Neuronal stem cell (in vitro differentiated cells): ENCODE results near the gene CD72.
"Not testable (repeated sequence)": the region's sequence is repeated elsewhere in the genome, so short reads cannot be mapped to it uniquely, and the experiment has no call there.

ENCODE experiments used
- DNase-seq: peaks from one replicate; pipeline ENCODE4 v3.0.0-alpha.2; 2013; ENCODE audit warnings: low spot score
- H2AFZ ChIP-seq: one replicate; pipeline ENCODE4 v1.6.1; 2013; ENCODE audit warnings: mild to moderate bottlenecking, low read length, inconsistent platforms
- H2AK5ac ChIP-seq: 2 replicates; pipeline ENCODE4 v1.6.1; 2013; ENCODE audit warnings: low read depth, mild to moderate bottlenecking, inconsistent platforms, low read length, moderate library complexity, mixed read lengths
- H2BK120ac ChIP-seq: 2 replicates; pipeline ENCODE4 v1.6.1; 2013; ENCODE audit warnings: low read depth, mild to moderate bottlenecking, inconsistent platforms, low read length, moderate library complexity, mixed read lengths
- H2BK12ac ChIP-seq: one replicate; pipeline ENCODE4 v1.6.1; 2013; ENCODE audit warnings: low read length, inconsistent platforms
- H2BK15ac ChIP-seq: 2 replicates; pipeline ENCODE4 v1.6.1; 2013; ENCODE audit warnings: mild to moderate bottlenecking, low read length, inconsistent platforms, mixed read lengths
- H2BK5ac ChIP-seq: one replicate; pipeline ENCODE4 v1.6.1; 2013; ENCODE audit warnings: inconsistent platforms, mild to moderate bottlenecking, low read length, moderate library complexity
- H3K14ac ChIP-seq: one replicate; pipeline ENCODE4 v1.6.1; 2013; ENCODE audit warnings: low read length, inconsistent platforms
- H3K18ac ChIP-seq: 2 replicates; pipeline ENCODE4 v1.6.1; 2013; ENCODE audit warnings: low read length, inconsistent platforms
- H3K23ac ChIP-seq: 2 replicates; pipeline ENCODE4 v1.6.1; 2013; ENCODE audit warnings: low read depth, mild to moderate bottlenecking, mixed read lengths, low read length, inconsistent platforms; ENCODE audit not compliant: poor library complexity
- H3K27ac ChIP-seq: replicated peaks from 3 replicates; pipeline ENCODE4 v1.5.1; 2013; ENCODE audit warnings: low read length, inconsistent platforms
- H3K27me3 ChIP-seq, 3 experiments: 2 replicates each; pipeline ENCODE4 v1.6.1; 2013; ENCODE audit warnings: low read length in 3 of 3, mild to moderate bottlenecking in 2 of 3, inconsistent platforms in 1 of 3, low read depth in 1 of 3, mixed read lengths in 1 of 3, moderate library complexity in 1 of 3; ENCODE audit not compliant: control insufficient read depth in 3 of 3, insufficient read depth in 3 of 3
- H3K36me3 ChIP-seq, 2 donors: replicated peaks in 1 of 2; 2 replicates each; pipeline ENCODE4 v1.6.1; 2013; ENCODE audit warnings: low read length in 2 of 2; ENCODE audit not compliant: control insufficient read depth in 2 of 2, insufficient read depth in 2 of 2
- H3K4ac ChIP-seq: 2 replicates; pipeline ENCODE4 v1.6.1; 2013; ENCODE audit warnings: inconsistent platforms, mild to moderate bottlenecking, low read length, moderate library complexity
- H3K4me1 ChIP-seq, 2 donors: 1 replicate in 1 of 2; 2 replicates in 1 of 2; pipeline ENCODE4 v1.6.1; 2013; ENCODE audit warnings: low read length in 2 of 2, low read depth in 1 of 2; ENCODE audit not compliant: control insufficient read depth in 2 of 2, insufficient read depth in 1 of 2
- H3K4me2 ChIP-seq: one replicate; pipeline ENCODE4 v1.6.1; 2013; ENCODE audit warnings: mild to moderate bottlenecking, low read length, inconsistent platforms; ENCODE audit not compliant: insufficient read depth, poor library complexity, severe bottlenecking
- H3K4me3 ChIP-seq, 2 donors: 2 replicates each; pipeline ENCODE4 v1.5.1; 2013; ENCODE audit warnings: low read length in 2 of 2, mild to moderate bottlenecking in 2 of 2, inconsistent platforms in 1 of 2, moderate library complexity in 1 of 2
- H3K79me1 ChIP-seq: one replicate; pipeline ENCODE4 v1.6.1; 2013; ENCODE audit warnings: low read depth, mild to moderate bottlenecking, inconsistent platforms, low read length, moderate library complexity
- H3K9ac ChIP-seq: one replicate; pipeline ENCODE4 v1.6.1; 2013; ENCODE audit warnings: mild to moderate bottlenecking, low read depth, low read length, inconsistent platforms; ENCODE audit not compliant: poor library complexity
- H3K9me3 ChIP-seq, 2 donors: replicated peaks in 1 of 2; 2 replicates each; pipeline versions ENCODE3 to v1.6.1; 2013; ENCODE audit warnings: low read length in 2 of 2, mild to moderate bottlenecking in 2 of 2, inconsistent platforms in 1 of 2, low read depth in 1 of 2, mixed read lengths in 1 of 2, moderate library complexity in 1 of 2; ENCODE audit not compliant: control insufficient read depth in 2 of 2, insufficient read depth in 1 of 2
- H4K8ac ChIP-seq: one replicate; pipeline ENCODE4 v1.6.1; 2013; ENCODE audit warnings: low read depth, mild to moderate bottlenecking, inconsistent platforms, low read length, moderate library complexity
- H4K91ac ChIP-seq: one replicate; pipeline ENCODE4 v1.6.1; 2013; ENCODE audit warnings: low read length, low read depth, mild to moderate bottlenecking, inconsistent platforms; ENCODE audit not compliant: poor library complexity
- whole genome bisulfite sequencing, 2 donors: extraction: QIAGEN DNeasy Blood & Tissue Kit; methylation state at CpG; one replicate each; pipeline ENCODE4 v1.1.7; 2013; ENCODE audit warnings: missing lambda C conversion rate in 2 of 2, mixed read lengths in 1 of 2; ENCODE audit not compliant: insufficient read length in 2 of 2, insufficient replicate concordance in 1 of 2; ENCODE audit errors: extremely low coverage in 2 of 2; 5-methylcytosine and 5-hydroxymethylcytosine counted together

The CD72 gene

GRCh38 chr9:35643046-35643445 lies 24.8 kb upstream of the CD72 start:
- no peak overlapping the region for H3K18ac ChIP-seq
- H3K4me3 ChIP-seq: no peak overlapping the region
- no CpG with 5 or more reads among the region's 12 CpGs for WGBS, 2 donors
- no peak for DNase-seq
- no peak overlapping the region for H3K23ac ChIP-seq
- H3K36me3 ChIP-seq: no peaks in the 10 kb centered on the region
- H4K91ac ChIP-seq: no peak overlapping the region
- H3K27me3 ChIP-seq: no peaks in the 10 kb centered on the region
- H2BK120ac ChIP-seq: no peak overlapping the region
- H3K79me1 ChIP-seq: no peaks in the 10 kb centered on the region
- H3K14ac ChIP-seq: no peak overlapping the region
- no peak overlapping the region for H4K8ac ChIP-seq
- no peak overlapping the region for H2AFZ ChIP-seq
- H3K4me2 ChIP-seq: no peak overlapping the region
- H3K9ac ChIP-seq: no peak overlapping the region
- H2BK5ac ChIP-seq: no peak overlapping the region
- H3K9me3 ChIP-seq: no peaks in the 10 kb centered on the region
- H2AK5ac ChIP-seq: no peak overlapping the region
- no peak overlapping the region for H3K27ac ChIP-seq
- no peak overlapping the region for H2BK15ac ChIP-seq
- H2BK12ac ChIP-seq: no peak overlapping the region
- peaks cover 0 to 2% of the 10 kb centered on the region in 2 donors for H3K4me1 ChIP-seq
- no peak overlapping the region for H3K4ac ChIP-seq

- no CpG with 5 or more reads among the region's 3 CpGs for WGBS, 2 donors
- not testable (repeated sequence) for H3K14ac ChIP-seq, H3K79me1 ChIP-seq
Observed at GRCh38 chr9:35641478-35641877, 23.3 kb upstream of the CD72 start.

GRCh38 chr9:35640431-35640830 lies 22.2 kb upstream of the CD72 start:
- H2AFZ ChIP-seq, H2AK5ac ChIP-seq, H3K27ac ChIP-seq, H3K23ac ChIP-seq, H3K4me3 ChIP-seq, H3K9me3 ChIP-seq, H3K4ac ChIP-seq, H3K14ac ChIP-seq, H2BK15ac ChIP-seq, H3K79me1 ChIP-seq, H4K91ac ChIP-seq, H3K27me3 ChIP-seq, H2BK5ac ChIP-seq, H3K4me2 ChIP-seq, H3K18ac ChIP-seq, H3K36me3 ChIP-seq, H3K9ac ChIP-seq, H3K4me1 ChIP-seq, DNase-seq, H4K8ac ChIP-seq, H2BK12ac ChIP-seq, H2BK120ac ChIP-seq: not testable (repeated sequence)
- WGBS, 2 donors: no CpG with 5 or more reads among the region's 15 CpGs

More at GRCh38 chr9:35641478-35641877, 23.3 kb upstream of the CD72 start:
- not testable (repeated sequence) for H3K23ac ChIP-seq, H2AK5ac ChIP-seq, DNase-seq, H2BK120ac ChIP-seq, H3K4me2 ChIP-seq, H3K36me3 ChIP-seq, H3K27ac ChIP-seq, H3K27me3 ChIP-seq, H3K4me1 ChIP-seq, H4K91ac ChIP-seq, H2BK15ac ChIP-seq, H3K4ac ChIP-seq, H2BK5ac ChIP-seq, H2AFZ ChIP-seq, H3K18ac ChIP-seq, H3K9me3 ChIP-seq, H2BK12ac ChIP-seq, H3K9ac ChIP-seq, H4K8ac ChIP-seq, H3K4me3 ChIP-seq

GRCh38 chr9:35639631-35640030 lies 21.4 kb upstream of the CD72 start:
- Histone ChIP-seq H3K14ac (no peak overlapping the region), H2AFZ (no peak overlapping the region), H4K8ac (no peak overlapping the region), H3K9me3 (no peaks in the 10 kb centered on the region), H2BK120ac (no peak overlapping the region), H3K36me3 (no peaks in the 10 kb centered on the region), H3K4ac (no peak overlapping the region), H3K9ac (no peak overlapping the region), H3K4me1 (no peaks in the 10 kb centered on the region), H3K79me1 (no peaks in the 10 kb centered on the region), H3K4me3 (no peak overlapping the region), H3K27me3 (no peaks in the 10 kb centered on the region), H2BK5ac (no peak overlapping the region), H3K18ac (no peak overlapping the region), H2AK5ac (no peak overlapping the region), H4K91ac (no peak overlapping the region), H3K4me2 (no peak overlapping the region), H2BK12ac (no peak overlapping the region), H3K27ac (no peak overlapping the region), H3K23ac (no peak overlapping the region), H2BK15ac (no peak overlapping the region)
- no peak for DNase-seq
- WGBS, 2 donors: no CpG with 5 or more reads among the region's 1 CpG
